Activated CD4-positive, alpha-beta T cell treated with anti-CD3 and anti-CD28 coated beads, Interleukin-2, amount 50 U/mL, for 4 hours (primary cell): ENCODE results near the gene TRIM43.
"Not testable (repeated sequence)": the region's sequence is repeated elsewhere in the genome, so short reads cannot be mapped to it uniquely, and the experiment has no call there.

Experiments
- DNase-seq, 2 experiments: peaks; one replicate each; pipeline ENCODE4 v3.0.0-alpha.2; 2020

TRIM43 gene

DNA sequence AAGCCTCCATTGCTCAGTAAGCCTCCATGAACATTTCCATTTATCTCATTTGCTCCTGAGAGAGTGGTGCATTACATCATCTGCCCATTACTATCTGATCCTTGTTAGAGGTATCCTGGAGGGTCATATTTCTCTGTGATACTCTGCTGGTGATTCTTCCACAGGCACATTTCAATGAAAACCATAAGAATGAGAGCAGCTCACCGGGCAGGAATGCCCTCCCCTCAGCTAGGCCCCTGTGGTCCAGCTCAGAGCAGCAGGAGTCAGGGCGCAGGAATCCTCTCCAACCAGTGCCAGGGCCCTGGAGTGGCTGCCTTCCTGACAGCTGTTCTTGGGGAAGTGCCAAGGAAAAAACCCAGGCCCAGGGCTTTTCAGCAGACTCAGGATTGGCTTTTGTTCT, 50.0 kb downstream of the TRIM43 start:
- DNase-seq: not testable (repeated sequence)

DNA sequence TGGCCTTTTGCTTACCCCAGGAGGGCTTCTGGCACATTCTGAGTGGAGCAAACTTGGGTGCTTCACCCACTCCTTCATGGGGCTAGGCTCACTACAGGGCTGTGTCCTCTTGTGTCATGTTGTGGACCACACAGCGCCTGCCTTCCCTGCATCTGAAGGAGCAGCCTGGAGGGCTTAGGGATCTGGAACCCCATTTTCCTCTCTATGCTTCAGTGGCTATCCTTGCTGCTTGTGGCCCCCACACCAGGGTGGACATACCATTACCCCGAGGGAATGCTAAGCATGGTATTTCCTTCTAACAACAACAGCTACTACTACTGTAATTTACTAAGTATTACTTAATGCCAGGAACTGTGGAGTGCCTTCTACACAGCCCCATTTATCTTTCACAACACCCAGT, 50.6 kb downstream of the TRIM43 start:
- DNase-seq: not testable (repeated sequence)

DNA sequence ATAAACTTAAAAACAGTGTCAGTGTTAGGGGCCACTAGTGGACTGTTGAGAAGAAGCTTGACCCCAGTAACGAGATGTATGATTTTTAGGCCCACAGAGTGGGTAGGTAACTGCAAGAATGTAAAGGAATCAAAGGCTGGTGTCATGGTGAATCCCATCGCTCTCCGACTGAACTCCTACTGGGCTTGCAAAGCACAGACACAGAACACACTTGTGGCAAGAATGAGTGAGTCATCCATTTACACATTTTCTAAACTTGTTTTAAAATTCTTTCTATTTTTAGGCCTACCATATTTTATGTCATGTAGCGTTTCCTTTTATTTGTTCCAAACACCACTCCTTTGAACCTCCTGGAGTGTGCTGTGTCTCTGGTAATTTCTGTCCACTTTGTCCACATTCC, 51.1 kb downstream of the TRIM43 start:
- not testable (repeated sequence) for DNase-seq

DNA sequence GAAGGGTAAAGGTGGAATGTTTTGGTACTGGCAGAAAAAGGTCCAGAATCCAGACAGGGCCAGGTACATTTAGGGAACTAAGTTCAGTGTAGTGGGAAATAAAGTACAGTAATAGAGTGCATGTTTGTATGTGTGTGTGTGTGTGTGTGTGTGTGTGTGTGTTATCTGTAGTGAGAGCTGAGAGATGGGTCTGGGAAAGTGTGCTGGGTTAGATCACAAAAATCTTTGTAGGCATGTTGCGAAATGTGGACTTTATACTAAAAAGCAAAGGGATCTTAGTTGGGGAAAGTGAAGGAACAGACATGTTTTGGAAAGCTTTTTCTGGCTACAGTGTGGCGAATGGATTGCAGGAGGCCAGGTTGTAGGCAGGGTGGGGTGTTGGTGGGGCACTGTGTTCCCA, 53.5 kb downstream of the TRIM43 start:
- DNase-seq: not testable (repeated sequence)

DNA sequence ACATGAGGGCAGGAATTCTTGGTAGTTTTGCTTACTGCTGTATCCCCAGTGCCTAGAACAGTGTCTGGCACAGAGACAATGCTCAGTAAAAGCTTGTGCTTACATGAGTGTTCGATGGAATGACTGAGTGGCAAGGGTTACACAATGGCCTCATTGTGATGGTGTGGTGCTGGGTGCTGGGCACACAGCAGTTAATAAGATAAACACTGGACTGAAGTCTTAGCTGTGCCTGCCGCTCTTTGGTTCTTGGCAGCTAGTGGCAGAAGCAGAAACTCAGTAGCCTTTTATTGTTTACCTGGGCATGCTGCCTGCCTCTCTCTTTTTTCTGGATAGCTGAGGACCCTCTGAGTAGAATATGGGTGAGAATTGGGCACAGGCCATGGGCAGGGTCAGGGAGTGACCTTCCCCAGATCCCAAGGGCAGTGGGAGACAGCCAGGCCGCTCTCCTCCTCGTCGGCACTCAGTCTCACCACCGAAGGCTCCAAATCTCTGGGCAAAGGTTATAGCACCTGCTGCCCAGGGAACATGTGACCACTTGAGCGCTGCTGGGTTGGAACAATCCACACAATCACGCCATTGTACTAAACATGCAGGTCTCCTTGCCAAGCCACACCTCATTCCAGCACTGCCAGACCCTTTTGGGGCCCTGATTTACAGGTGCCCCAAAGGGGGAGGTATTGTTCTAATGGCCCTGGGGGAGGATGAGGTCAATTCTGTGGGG, 54.6 kb downstream of the TRIM43 start:
- DNase-seq: not testable (repeated sequence)

DNA sequence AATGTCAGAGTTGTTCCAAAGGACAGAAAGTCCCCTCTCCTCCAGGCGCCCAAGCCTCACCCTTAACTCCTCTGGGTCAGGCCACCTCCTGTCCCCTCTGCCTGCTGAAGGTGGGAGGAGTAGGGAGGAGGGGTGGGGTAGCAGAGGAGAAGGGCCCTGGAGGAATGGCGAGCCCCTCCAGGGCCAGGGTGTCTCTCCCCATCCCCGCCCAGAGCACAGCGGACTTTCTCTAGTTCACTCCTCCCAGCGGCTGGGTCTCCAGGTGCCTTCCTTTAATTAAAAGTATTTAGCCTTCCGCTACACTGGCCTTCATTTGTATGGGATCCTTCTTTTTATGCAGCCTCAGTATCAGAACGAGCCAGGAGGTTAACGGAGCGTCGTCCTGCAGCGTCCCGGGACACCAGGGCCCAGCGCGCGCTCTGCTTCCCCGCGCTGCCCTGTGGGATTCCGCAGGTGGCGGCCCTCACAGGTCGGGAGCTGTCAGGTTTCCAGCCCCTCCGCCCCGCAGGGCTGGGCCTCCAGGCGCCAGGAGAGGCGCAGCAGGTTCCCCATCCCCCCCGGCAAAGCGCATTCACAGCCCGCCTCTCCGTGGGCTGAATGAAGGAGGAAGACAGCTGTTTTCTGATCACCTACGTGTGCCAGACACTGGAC, 57.2 kb downstream of the TRIM43 start:
- DNase-seq: not testable (repeated sequence)
